WERI-Rb-1 (cell line): ENCODE data around the gene HIF3A.

Source experiments
- DNase-seq: peaks from one replicate; pipeline ENCODE4 v3.0.0-alpha.2; 2020
- H3K27ac ChIP-seq: fragments of 250-450 bp; sonication (Bioruptor Pico); 2 replicates; pipeline ENCODE4 v1.5.1; 2020; ENCODE audit warnings: mild to moderate bottlenecking, moderate library complexity
- H3K27me3 ChIP-seq: fragments of 250-450 bp; sonication (Bioruptor Pico); 2 replicates; pipeline ENCODE4 v1.5.1; 2021; ENCODE audit warnings: mild to moderate bottlenecking, low read depth, moderate library complexity; ENCODE audit not compliant: insufficient read depth, severe bottlenecking
- H3K36me3 ChIP-seq: fragments of 250-450 bp; sonication (Bioruptor Pico); 2 replicates; pipeline ENCODE4 v1.5.1; 2020; ENCODE audit warnings: mild to moderate bottlenecking, moderate library complexity
- H3K4me3 ChIP-seq: 2 replicates; pipeline ENCODE4 v1.5.1; 2011; ENCODE audit warnings: low read depth, mild to moderate bottlenecking, control low read depth, low read length
- H3K9me3 ChIP-seq: fragments of 250-450 bp; sonication (Bioruptor Pico); 2 replicates; pipeline ENCODE4 v1.5.1; 2021; ENCODE audit warnings: mild to moderate bottlenecking, moderate library complexity; ENCODE audit not compliant: severe bottlenecking
- TF ChIP-seq, protein P1 (sequence below): IDR thresholded peaks from 2 replicates; pipeline ENCODE4 v1.5.1; 2011; ENCODE audit warnings: low read depth, mild to moderate bottlenecking, control low read depth, inconsistent platforms, low read length

The HIF3A gene

DNA sequence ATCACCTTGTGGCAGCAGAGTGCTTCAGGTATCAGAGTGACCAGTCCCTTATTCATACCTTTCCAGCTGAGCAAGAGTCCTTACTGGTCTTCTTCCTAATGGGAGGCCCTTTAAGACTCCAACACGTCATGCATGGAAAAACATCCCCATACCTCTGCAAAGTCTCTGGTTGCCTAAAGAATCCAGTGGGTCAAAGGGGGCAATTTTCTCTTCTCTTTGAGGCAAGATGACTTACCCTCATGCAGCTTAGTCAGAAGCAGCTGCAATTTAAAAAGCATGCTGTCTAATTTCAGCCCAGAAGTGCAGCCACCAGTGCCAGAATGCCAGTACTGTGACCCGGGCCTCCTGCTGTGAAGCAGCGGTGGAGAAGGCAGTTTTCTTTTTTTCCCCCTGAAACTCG lies 68.7 kb downstream of the HIF3A start:
- Histone ChIP-seq H3K27me3 (no peaks in the 10 kb centered on the region), H3K36me3 (peaks cover 57% of the 10 kb centered on the region)

DNA sequence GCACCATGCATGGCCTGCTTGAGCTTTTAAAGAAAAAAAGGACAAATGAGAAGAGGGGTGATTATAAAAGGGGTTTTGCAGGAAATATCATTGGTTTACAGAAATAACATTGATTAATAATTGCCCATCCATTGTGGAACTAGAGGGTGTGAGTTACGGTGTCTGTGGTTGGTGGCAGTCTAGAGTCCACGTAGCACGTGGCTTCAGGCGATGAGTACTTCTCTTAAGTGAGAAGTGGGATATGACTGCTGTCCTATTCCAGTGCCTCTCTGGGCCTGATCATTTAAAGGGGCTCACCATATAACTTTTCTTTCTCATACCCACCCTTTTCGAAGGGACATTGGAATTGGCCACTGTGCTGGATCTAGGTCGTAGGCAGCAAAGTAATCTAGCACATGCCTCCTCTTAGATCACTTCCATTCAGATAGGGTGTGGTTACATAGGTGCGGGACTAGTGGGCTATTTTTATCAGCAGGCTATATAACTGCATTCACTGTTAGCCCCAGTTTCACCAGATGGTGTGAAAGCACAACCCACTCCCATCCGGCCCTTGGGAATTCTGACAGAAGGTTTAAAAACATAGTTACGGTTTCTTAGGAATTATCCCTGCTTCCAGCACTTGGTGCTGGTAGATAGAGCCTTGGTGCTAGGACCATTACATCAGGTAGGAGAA lies 69.9 kb downstream of the HIF3A start:
- TF ChIP-seq, protein P1, sequence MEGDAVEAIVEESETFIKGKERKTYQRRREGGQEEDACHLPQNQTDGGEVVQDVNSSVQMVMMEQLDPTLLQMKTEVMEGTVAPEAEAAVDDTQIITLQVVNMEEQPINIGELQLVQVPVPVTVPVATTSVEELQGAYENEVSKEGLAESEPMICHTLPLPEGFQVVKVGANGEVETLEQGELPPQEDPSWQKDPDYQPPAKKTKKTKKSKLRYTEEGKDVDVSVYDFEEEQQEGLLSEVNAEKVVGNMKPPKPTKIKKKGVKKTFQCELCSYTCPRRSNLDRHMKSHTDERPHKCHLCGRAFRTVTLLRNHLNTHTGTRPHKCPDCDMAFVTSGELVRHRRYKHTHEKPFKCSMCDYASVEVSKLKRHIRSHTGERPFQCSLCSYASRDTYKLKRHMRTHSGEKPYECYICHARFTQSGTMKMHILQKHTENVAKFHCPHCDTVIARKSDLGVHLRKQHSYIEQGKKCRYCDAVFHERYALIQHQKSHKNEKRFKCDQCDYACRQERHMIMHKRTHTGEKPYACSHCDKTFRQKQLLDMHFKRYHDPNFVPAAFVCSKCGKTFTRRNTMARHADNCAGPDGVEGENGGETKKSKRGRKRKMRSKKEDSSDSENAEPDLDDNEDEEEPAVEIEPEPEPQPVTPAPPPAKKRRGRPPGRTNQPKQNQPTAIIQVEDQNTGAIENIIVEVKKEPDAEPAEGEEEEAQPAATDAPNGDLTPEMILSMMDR: no peak
- Histone ChIP-seq H3K4me3 (peak overlapping the region; percentile 18), H3K27ac (peak overlapping the region; percentile 85), H3K36me3 (peaks cover 65% of the 10 kb centered on the region), H3K9me3 (no peaks in the 10 kb centered on the region), H3K27me3 (no peaks in the 10 kb centered on the region)
- DNase-seq: no peak

More for the DNA sequence above, 68.7 kb downstream of the HIF3A start:
- H3K4me3 ChIP-seq: no peak overlapping the region
- no peaks in the 10 kb centered on the region for H3K9me3 ChIP-seq
- no peak for DNase-seq
- TF ChIP-seq, protein P1: no peak
- H3K27ac ChIP-seq: peak overlapping the region; percentile 14; the same call in 1 of the 2 replicates

DNA sequence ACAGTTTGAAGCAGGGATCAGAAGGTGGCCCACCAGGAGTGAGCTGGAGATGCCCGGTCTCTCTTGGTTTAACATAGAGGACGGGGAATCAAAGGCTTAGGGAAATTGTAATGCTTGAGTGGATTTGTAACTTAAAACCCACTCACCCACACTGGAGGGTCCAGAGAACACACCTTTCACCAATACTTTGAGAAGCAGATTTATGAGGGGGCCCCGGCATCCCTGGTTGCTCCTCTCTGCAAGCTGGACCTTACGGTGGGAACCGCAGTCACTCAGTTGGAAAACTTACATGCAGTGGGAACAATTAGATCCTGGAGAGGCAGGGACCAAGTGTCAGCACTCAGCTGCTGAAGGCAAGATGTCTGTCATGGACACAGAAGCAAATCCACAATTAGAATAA lies 70.6 kb downstream of the HIF3A start:
- peak overlapping the region; percentile 29 for H3K4me3 ChIP-seq
- no peaks in the 10 kb centered on the region for H3K9me3 ChIP-seq
- H3K27ac ChIP-seq: peak overlapping the region; percentile 85
- peak; percentile 53 for DNase-seq
- H3K27me3 ChIP-seq: no peaks in the 10 kb centered on the region
- TF ChIP-seq, protein P1: no peak
- peaks cover 64% of the 10 kb centered on the region for H3K36me3 ChIP-seq

DNA sequence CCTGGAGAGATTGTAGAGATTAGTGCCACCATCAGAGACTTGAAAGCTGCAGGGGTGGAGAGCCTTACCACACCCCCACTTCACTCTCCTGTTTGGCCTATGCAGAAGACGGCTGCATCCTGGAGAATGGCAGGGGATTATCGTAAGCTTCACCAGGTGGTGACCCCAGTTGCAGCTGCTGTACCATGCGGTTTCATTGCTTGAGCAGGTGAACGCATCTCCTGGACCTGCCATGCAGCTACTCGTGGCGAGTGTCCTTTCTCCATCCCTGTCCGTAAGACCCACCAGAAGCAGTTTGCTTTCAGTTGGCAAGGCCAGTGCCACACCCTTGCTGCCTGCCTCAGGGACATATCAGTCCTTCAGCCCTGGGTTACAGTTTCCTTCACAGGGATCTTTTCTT lies 71.3 kb downstream of the HIF3A start:
- H3K4me3 ChIP-seq: peak overlapping the region; percentile 29
- TF ChIP-seq, protein P1: no peak
- H3K27ac ChIP-seq: peak overlapping the region; percentile 85
- DNase-seq: peak; percentile 89
- H3K9me3 ChIP-seq: no peaks in the 10 kb centered on the region
- H3K36me3 ChIP-seq: peaks cover 63% of the 10 kb centered on the region
- no peaks in the 10 kb centered on the region for H3K27me3 ChIP-seq

DNA sequence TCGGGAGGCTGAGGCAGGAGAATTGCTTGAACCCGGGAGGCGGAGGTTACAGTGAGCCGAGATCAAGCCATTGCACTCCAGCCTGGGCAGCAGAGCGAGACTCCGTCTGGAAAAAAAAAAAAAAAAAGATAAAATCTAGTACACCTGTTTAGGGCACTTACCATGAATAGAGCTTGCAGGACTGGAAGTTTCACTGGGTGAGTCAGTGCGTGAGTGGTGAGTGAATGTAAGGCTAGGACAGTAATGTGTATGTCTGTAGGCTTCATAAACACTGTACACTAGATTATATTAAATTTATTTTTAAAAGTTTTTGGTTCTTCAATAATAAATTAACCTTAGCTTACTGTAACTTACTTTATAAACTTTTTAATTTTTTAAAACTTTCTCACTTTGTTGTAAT lies 73.0 kb downstream of the HIF3A start:
- H3K9me3 ChIP-seq: no peaks in the 10 kb centered on the region
- H3K36me3 ChIP-seq: peaks cover 57% of the 10 kb centered on the region
- TF ChIP-seq, protein P1: no peak
- no peak overlapping the region for H3K4me3 ChIP-seq
- no peak overlapping the region for H3K27ac ChIP-seq
- no peaks in the 10 kb centered on the region for H3K27me3 ChIP-seq
- no peak for DNase-seq
